Measurements from ENCODE around the gene TNS2. TPM values are rescaled to one million over a fixed set of nuclear protein-coding genes. Genes with fewer than 3 reads are reported as not detected.
"Not testable (repeated sequence)": the region's sequence is repeated elsewhere in the genome, so short reads cannot be mapped to it uniquely, and the experiment has no call there.

The TNS2 gene
- total and polyA plus RNA-seq, 2 experiments from 2014 or later: 1.8 to 6.9 TPM

- Histone ChIP-seq H3K4me3 (peak overlapping the region; percentile 98), H3K79me2 (replicated peaks; ENCODE audit: insufficient read depth) (peaks cover 74% of the 10 kb centered on the region), H4K20me1 (replicated peaks; ENCODE audit: insufficient read depth) (peaks cover 60% of the 10 kb centered on the region), H3K4me2 (peak overlapping the region; percentile 93), H3K4me1 (ENCODE audit: insufficient read depth) (peaks cover 39% of the 10 kb centered on the region), H3K27ac (ENCODE audit: low read depth) (peak overlapping the region; percentile 73; the same call in 1 of the 2 replicates), H3K36me3 (ENCODE audit: insufficient read depth) (peaks cover 21% of the 10 kb centered on the region; the same call in 1 of the 2 replicates)
- peak overlapping the region; percentile 90; the same call in 1 of the 2 replicates for H3K27ac Mint-ChIP-seq
- H3K36me3 Mint-ChIP-seq (ENCODE audit: low read depth): peaks cover 68% of the 10 kb centered on the region
- H3K27me3 ChIP-seq (ENCODE audit: insufficient read depth); H2AFZ ChIP-seq; DNase-seq (ENCODE audit: low spot score); H3K9me3 Mint-ChIP-seq; H3K9me2 ChIP-seq (ENCODE audit: insufficient read depth); ATAC-seq; H3F3A ChIP-seq (replicated peaks; ENCODE audit: low read depth): not testable (repeated sequence)
- H3K4me1 Mint-ChIP-seq: peaks cover 47% of the 10 kb centered on the region
- peak overlapping the region; percentile 96 for H3K4me3 Mint-ChIP-seq
- H3K27me3 Mint-ChIP-seq (ENCODE audit: insufficient read depth, low read depth, poor library complexity): peaks cover 25% of the 10 kb centered on the region
These were observed 41.1 kb upstream of the TNS2 start for GRCh38 chr12:53008760-53009159.

GRCh38 chr12:53010955-53011354 lies 38.9 kb upstream of the TNS2 start:
- 0 out of 2 replicates have a peak, but pooled peaks cover 4% of the 10 kb centered on the region for H3F3A ChIP-seq (replicated peaks; ENCODE audit: low read depth)
- H3K4me3 ChIP-seq: peak overlapping the region; percentile 98
- peaks cover 27% of the 10 kb centered on the region; the same call in 1 of the 2 replicates for H3K36me3 ChIP-seq (ENCODE audit: insufficient read depth)
- no peak for TF ChIP-seq EZH2 (IDR thresholded peaks at IDR 0.05; ENCODE audit: low read depth, unreplicated experiment)
- TF ChIP-seq ZNF331 (CRISPR knock-in tag; IDR thresholded peaks at IDR 0.05; ENCODE audit: low read depth): no peak
- no peak for TF ChIP-seq STAT1 (IDR thresholded peaks at IDR 0.05; ENCODE audit: unreplicated experiment)
- TF ChIP-seq JUNB (IDR thresholded peaks at IDR 0.05; ENCODE audit: unreplicated experiment): no peak
- no peak for TF ChIP-seq POLR2AphosphoS5 (IDR thresholded peaks at IDR 0.05; ENCODE audit: low read depth)
- no peak for TF ChIP-seq NANOG (IDR thresholded peaks at IDR 0.05; ENCODE audit: borderline replicate concordance)
- no peak for TF ChIP-seq CREB1 (CRISPR knock-in tag; IDR thresholded peaks at IDR 0.05; ENCODE audit: low read depth)
- H3K79me2 ChIP-seq (replicated peaks; ENCODE audit: insufficient read depth): peaks cover 96% of the 10 kb centered on the region
- peaks cover 82% of the 10 kb centered on the region for H4K20me1 ChIP-seq (replicated peaks; ENCODE audit: insufficient read depth)
- H3K4me2 ChIP-seq: 0 out of 2 replicates have a peak overlapping the region, but pooled peaks have one; percentile 93
- H3K36me3 Mint-ChIP-seq (ENCODE audit: low read depth): peaks cover 85% of the 10 kb centered on the region
- H3K27ac Mint-ChIP-seq: no peak overlapping the region
- H3K27me3 ChIP-seq (ENCODE audit: insufficient read depth): no peaks in the 10 kb centered on the region
- H3K9me3 Mint-ChIP-seq: peaks cover 4% of the 10 kb centered on the region; the same call in 1 of the 3 replicates
- peaks cover 32% of the 10 kb centered on the region for H3K4me1 ChIP-seq (ENCODE audit: insufficient read depth)
- peaks cover 35% of the 10 kb centered on the region for H3K4me1 Mint-ChIP-seq
- H3K27me3 Mint-ChIP-seq (ENCODE audit: insufficient read depth, low read depth, poor library complexity): peaks cover 19% of the 10 kb centered on the region
- ATAC-seq (no peak), DNase-seq (ENCODE audit: low spot score) (no peak)
- no peak overlapping the region; the same call in 2 of the 3 replicates for H3K4me3 Mint-ChIP-seq
- no peak overlapping the region for H3K27ac ChIP-seq (ENCODE audit: low read depth)
- H2AFZ ChIP-seq: no peak overlapping the region
- no peaks in the 10 kb centered on the region for H3K9me2 ChIP-seq (ENCODE audit: insufficient read depth)

- no peaks in the 10 kb centered on the region for H3K9me2 ChIP-seq (ENCODE audit: insufficient read depth)
- peak overlapping the region; percentile 53 for H3K4me2 ChIP-seq
- H4K20me1 ChIP-seq (replicated peaks; ENCODE audit: insufficient read depth): peaks cover 91% of the 10 kb centered on the region
- peaks cover 2% of the 10 kb centered on the region; the same call in 1 of the 3 replicates for H3K9me3 Mint-ChIP-seq
- no peak for ATAC-seq
- H3K27me3 Mint-ChIP-seq (ENCODE audit: insufficient read depth, low read depth, poor library complexity): peaks cover 10% of the 10 kb centered on the region
- H3K4me3 ChIP-seq: no peak overlapping the region
- H3K27ac Mint-ChIP-seq: no peak overlapping the region
- H3K27ac ChIP-seq (ENCODE audit: low read depth): no peak overlapping the region
- H3K4me3 Mint-ChIP-seq: no peak overlapping the region; the same call in 2 of the 3 replicates
- peaks cover 35% of the 10 kb centered on the region for H3K4me1 Mint-ChIP-seq
- peaks cover 100% of the 10 kb centered on the region for H3K79me2 ChIP-seq (replicated peaks; ENCODE audit: insufficient read depth)
- H3K27me3 ChIP-seq (ENCODE audit: insufficient read depth): no peaks in the 10 kb centered on the region
- peaks cover 87% of the 10 kb centered on the region for H3K36me3 Mint-ChIP-seq (ENCODE audit: low read depth)
- H3K36me3 ChIP-seq (ENCODE audit: insufficient read depth): peaks cover 36% of the 10 kb centered on the region
- no peak overlapping the region for H2AFZ ChIP-seq
- DNase-seq (ENCODE audit: low spot score): no peak
- H3K4me1 ChIP-seq (ENCODE audit: insufficient read depth): peaks cover 32% of the 10 kb centered on the region
- H3F3A ChIP-seq (replicated peaks; ENCODE audit: low read depth): 0 out of 2 replicates have a peak, but pooled peaks cover 3% of the 10 kb centered on the region
- no peak for TF ChIP-seq ZNF462 (CRISPR knock-in tag; IDR thresholded peaks at IDR 0.05)
These were observed 38.0 kb upstream of the TNS2 start for GRCh38 chr12:53011889-53012288.

Data from GM23338 (cell line).